Gastrocnemius medialis (tissue), 4 donors: ENCODE measurements around the gene KCNAB2. TPM values are rescaled to one million over a fixed set of nuclear protein-coding genes. Genes with fewer than 3 reads are reported as not detected.

Experiments used
- ATAC-seq, 2 donors: fragments of 150-250 bp; one replicate each; pipeline ENCODE4 v1.9.1; 2016
- DNase-seq, 2 donors: peaks; one replicate each; pipeline ENCODE4 v3.0.0-alpha.2; 2019
- H3K27ac ChIP-seq, 4 donors: fragments of 200-600 bp; sonication (generic); 1 replicate in 1 of 4; 2 replicates in 3 of 4; pipeline ENCODE4 v1.5.1; 2016 to 2018; ENCODE audit warnings: mild to moderate bottlenecking in 2 of 4, moderate library complexity in 1 of 4
- H3K27me3 ChIP-seq, 3 donors: fragments of 200-600 bp; sonication (generic) in 2 of 3; 1 replicate in 1 of 3; 2 replicates in 2 of 3; pipeline versions ENCODE4 v1.5.1 to v1.6.0; 2016 to 2019; ENCODE audit warnings: mild to moderate bottlenecking in 1 of 3, moderate library complexity in 1 of 3
- H3K36me3 ChIP-seq, 2 donors: fragments of 200-600 bp; sonication (generic) in 1 of 2; one replicate each; pipeline ENCODE4 v1.5.1; 2017 to 2018
- H3K4me1 ChIP-seq, 2 donors: fragments of 200-600 bp; sonication (generic) in 1 of 2; one replicate each; pipeline ENCODE4 v1.5.1; 2016 to 2017; ENCODE audit warnings: mild to moderate bottlenecking in 2 of 2
- H3K4me3 ChIP-seq, 4 donors: fragments of 200-600 bp; sonication (generic) in 3 of 4; 1 replicate in 1 of 4; 2 replicates in 3 of 4; pipeline ENCODE4 v1.5.1; 2016 to 2019; ENCODE audit warnings: mild to moderate bottlenecking in 2 of 4
- H3K9me3 ChIP-seq, 3 donors: fragments of 200-600 bp; sonication (generic) in 2 of 3; 1 replicate in 1 of 3; 2 replicates in 2 of 3; pipeline ENCODE4 v1.5.1; 2016 to 2019
- POLR2A ChIP-seq, 2 donors: fragments of 450-650 bp; IDR thresholded peaks; one replicate each; pipeline ENCODE4 v1.6.1; 2017; ENCODE audit warnings: antibody characterized with exemption in 2 of 2, mild to moderate bottlenecking in 2 of 2, moderate library complexity in 2 of 2
- in situ Hi-C, 4 donors: fragments of 200-750 bp; cut with MboI; loops; one replicate each; pipeline versions ENCODE4 v1.15.0 to v1.8.0; 2017; ENCODE audit warnings: low sequenced_read_pairs in 4 of 4
- intact Hi-C: fragments of 100-400 bp; cut with DNase I; formaldehyde crosslinking; loops from one replicate; pipeline ENCODE4 v1.15.1; 2023; ENCODE audit warnings: low total_unique reads
- total RNA-seq, 4 donors: library from RNA; depleted of rRNA; stranded (reverse); fragments of >200 nt; gene quantifications; one replicate each; pipeline versions ENCODE4 v1.1.0 to v1.2.3, GENCODE V29; 2016
- TF ChIP-seq, protein P1 (sequence below), 5 experiments: fragments of 450-650 bp in 3 of 5; fragments of 200-600 bp in 2 of 5; sonication (generic) in 2 of 5; IDR thresholded peaks in 4 of 5; conservative IDR thresholded peaks in 1 of 5; 1 replicate in 4 of 5; 2 replicates in 1 of 5; pipeline ENCODE4 v1.5.1; 2016 to 2019; ENCODE audit warnings: antibody characterized with exemption in 5 of 5, mild to moderate bottlenecking in 3 of 5, moderate library complexity in 3 of 5

KCNAB2 gene
- total RNA-seq, 4 donors from 2014 or later: 2.8 to 7.8 (median 4.5) TPM

DNA sequence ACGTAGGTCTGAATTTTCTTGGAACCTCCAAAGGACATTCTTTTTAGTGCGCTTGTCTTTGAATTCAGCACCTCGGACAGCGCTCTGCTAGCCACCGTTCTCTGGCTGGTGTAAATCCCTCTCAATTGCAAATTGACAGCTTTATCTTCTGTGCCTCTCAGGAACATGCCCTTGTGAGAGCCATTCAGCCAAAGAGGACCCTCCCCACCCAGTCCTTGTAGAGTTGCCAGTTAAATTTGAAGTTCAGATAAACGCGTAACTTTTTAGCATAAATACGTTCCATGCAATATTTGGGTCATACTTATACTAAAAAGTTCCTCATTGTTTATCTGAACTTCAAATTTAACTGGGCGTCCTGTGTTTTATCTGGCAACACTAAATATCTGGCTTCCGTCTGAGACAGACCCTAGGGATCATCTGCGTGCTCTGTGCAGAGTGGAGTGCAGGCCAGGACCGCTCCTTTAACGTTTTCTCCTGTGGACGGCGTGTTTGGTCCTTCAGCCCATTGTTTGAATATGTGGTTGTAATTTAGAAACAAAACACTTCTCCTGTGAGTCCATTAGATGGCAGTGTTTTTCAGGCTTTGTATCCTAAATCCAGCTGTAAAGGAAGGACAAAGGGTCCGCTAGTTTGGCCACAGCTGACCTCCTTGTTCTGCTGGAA, 7.0 kb downstream of the KCNAB2 start:
- DNase-seq: no peak
- no peak overlapping the region for H3K4me3 ChIP-seq
- H3K27me3 ChIP-seq: peaks cover 0 to 6% (median 0%) of the 10 kb centered on the region in 3 donors
- H3K27ac ChIP-seq: no peak overlapping the region
- ATAC-seq: no peak
- no peaks in the 10 kb centered on the region for H3K4me1 ChIP-seq
- no peaks in the 10 kb centered on the region for H3K36me3 ChIP-seq
- intact Hi-C loops: no loop called here
- in situ Hi-C loops: no loop called here
- H3K9me3 ChIP-seq: no peaks in the 10 kb centered on the region
- TF ChIP-seq, protein P1, sequence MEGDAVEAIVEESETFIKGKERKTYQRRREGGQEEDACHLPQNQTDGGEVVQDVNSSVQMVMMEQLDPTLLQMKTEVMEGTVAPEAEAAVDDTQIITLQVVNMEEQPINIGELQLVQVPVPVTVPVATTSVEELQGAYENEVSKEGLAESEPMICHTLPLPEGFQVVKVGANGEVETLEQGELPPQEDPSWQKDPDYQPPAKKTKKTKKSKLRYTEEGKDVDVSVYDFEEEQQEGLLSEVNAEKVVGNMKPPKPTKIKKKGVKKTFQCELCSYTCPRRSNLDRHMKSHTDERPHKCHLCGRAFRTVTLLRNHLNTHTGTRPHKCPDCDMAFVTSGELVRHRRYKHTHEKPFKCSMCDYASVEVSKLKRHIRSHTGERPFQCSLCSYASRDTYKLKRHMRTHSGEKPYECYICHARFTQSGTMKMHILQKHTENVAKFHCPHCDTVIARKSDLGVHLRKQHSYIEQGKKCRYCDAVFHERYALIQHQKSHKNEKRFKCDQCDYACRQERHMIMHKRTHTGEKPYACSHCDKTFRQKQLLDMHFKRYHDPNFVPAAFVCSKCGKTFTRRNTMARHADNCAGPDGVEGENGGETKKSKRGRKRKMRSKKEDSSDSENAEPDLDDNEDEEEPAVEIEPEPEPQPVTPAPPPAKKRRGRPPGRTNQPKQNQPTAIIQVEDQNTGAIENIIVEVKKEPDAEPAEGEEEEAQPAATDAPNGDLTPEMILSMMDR (IDR thresholded peaks at IDR 0.05 in 4 of 5, conservative IDR thresholded peaks at IDR 0.05 in 1 of 5): peak in 3 of 5 experiments; percentile 11 to 38 (median 17)
- TF ChIP-seq POLR2A (IDR thresholded peaks at IDR 0.05): no peak

DNA sequence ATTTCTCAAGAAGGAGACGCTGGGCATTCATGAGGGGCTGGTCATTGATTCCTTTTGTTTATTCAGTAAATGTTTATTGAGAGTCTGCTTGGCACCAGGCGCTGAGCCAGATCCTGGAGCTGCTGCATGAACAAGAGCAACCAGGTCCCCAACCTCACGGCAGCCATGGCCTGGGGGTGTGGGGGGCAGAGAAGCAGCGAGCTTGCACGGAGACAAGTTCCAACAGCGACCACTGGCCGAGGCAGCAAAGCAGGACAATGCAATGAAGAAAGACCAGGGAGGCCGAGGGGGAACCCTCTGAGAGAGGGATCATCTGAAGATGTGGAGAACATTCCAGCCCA, 7.5 kb downstream of the KCNAB2 start:
- Histone ChIP-seq H3K4me3 (no peak overlapping the region), H3K4me1 (peaks cover 0 to 2% of the 10 kb centered on the region in 2 donors), H3K27me3 (peaks cover 0 to 6% (median 0%) of the 10 kb centered on the region in 3 donors), H3K36me3 (no peaks in the 10 kb centered on the region), H3K27ac (no peak overlapping the region), H3K9me3 (no peaks in the 10 kb centered on the region)
- intact Hi-C loops (no loop called here), in situ Hi-C loops (no loop called here)
- TF ChIP-seq POLR2A (IDR thresholded peaks at IDR 0.05): no peak
- TF ChIP-seq, protein P1 (IDR thresholded peaks at IDR 0.05 in 4 of 5, conservative IDR thresholded peaks at IDR 0.05 in 1 of 5): no peak
- ATAC-seq: no peak
- DNase-seq: no peak

DNA sequence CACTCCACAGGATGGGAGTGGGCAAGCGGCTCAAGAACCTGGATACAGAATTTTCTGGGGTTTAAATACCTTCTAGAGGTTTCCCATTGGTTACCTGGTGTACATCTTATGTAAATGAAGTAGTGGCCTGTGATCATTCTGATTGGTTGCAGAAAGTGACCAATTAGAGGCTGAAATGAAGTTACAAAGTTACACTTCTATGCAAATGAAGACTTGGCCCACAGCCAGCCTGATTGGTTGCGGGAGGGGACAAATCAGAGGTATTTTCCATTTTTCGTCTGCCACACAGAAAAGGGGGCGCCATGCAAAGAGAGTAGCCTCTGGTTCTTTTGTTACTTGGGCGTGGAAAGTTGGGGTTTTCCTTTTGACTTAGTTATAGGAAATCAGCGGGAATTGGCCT, 8.9 kb downstream of the KCNAB2 start:
- H3K9me3 ChIP-seq: no peaks in the 10 kb centered on the region
- DNase-seq: no peak
- in situ Hi-C loops (no loop called here), intact Hi-C loops (no loop called here)
- H3K27ac ChIP-seq: no peak overlapping the region
- no peak overlapping the region for H3K4me3 ChIP-seq
- H3K36me3 ChIP-seq: no peaks in the 10 kb centered on the region
- no peak for ATAC-seq
- TF ChIP-seq, protein P1 (IDR thresholded peaks at IDR 0.05 in 4 of 5, conservative IDR thresholded peaks at IDR 0.05 in 1 of 5): no peak
- TF ChIP-seq POLR2A (IDR thresholded peaks at IDR 0.05): no peak
- H3K27me3 ChIP-seq: peaks cover 0 to 6% (median 0%) of the 10 kb centered on the region in 3 donors
- H3K4me1 ChIP-seq: peaks cover 3 to 5% of the 10 kb centered on the region in 2 donors

- no peak for DNase-seq
- Histone ChIP-seq H3K27me3 (peaks cover 0 to 6% (median 0%) of the 10 kb centered on the region in 3 donors), H3K4me1 (peaks cover 3 to 5% of the 10 kb centered on the region in 2 donors), H3K36me3 (no peaks in the 10 kb centered on the region), H3K9me3 (no peaks in the 10 kb centered on the region), H3K27ac (no peak overlapping the region), H3K4me3 (no peak overlapping the region)
- in situ Hi-C loops: no loop called here
- ATAC-seq: no peak
- intact Hi-C loops: no loop called here
- TF ChIP-seq, protein P1 (IDR thresholded peaks at IDR 0.05 in 4 of 5, conservative IDR thresholded peaks at IDR 0.05 in 1 of 5): no peak
- TF ChIP-seq POLR2A (IDR thresholded peaks at IDR 0.05): no peak
Measured at GRCh38 chr1:6056572-6056948, 10.9 kb downstream of the KCNAB2 start.
